ENCODE results near the gene SUPT4H1.

DNA sequence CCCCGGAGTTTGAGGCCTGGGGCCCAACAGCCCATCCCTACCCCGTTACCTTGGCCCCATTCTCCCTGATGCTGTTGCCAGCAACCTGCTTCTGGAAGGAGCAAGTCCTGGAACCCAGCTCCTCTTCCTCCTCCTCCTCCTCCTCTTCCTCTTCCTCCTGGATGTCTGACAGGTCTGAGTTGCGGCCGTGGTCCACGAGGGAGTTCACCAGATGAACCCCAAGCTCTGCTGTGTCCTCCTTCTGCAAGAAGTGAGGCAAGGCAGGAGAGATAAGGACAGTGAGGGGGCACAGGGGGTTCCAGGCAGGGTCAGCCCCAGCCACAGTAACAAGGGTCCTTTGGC is 42.1 kb downstream of the SUPT4H1 start:
- TF ChIP-seq CTCF (IDR thresholded peaks at IDR 0.05) (no peak), POLR2AphosphoS5 (IDR thresholded peaks at IDR 0.05; ENCODE audit: low read depth, low read length) (no peak)

Measured in Panc1 (cell line).